GM12878 (cell line): ENCODE measurements around the gene WWTR1. TPM values are rescaled to one million over a fixed set of nuclear protein-coding genes. Genes with fewer than 3 reads are reported as not detected.

Experiments used
- ATAC-seq: fragments of 200-7000 bp; cut with Tn5 transposase; 3 replicates; pipeline ENCODE4 v1.9.1; 2020; ENCODE audit warnings: mild to moderate bottlenecking, moderate library complexity
- BruUV-seq: library from RNA; stranded (reverse); fragments of 400-500 nt; replicated peaks from 2 replicates; lab custom pipeline; 2021; lab: Mats Ljungman, UMichigan
- CTCF ChIA-PET: fragments of 300-600 bp; sonication (Branson Sonifier 250); formaldehyde crosslinking; extraction: SDS; loops from one replicate; lab custom pipeline; 2021; ENCODE audit warnings: inconsistent platforms; lab: Yijun Ruan, JAX
- POLR2A ChIA-PET: fragments of 350-600 bp; formaldehyde crosslinking; extraction: SDS; loops from one replicate; lab custom pipeline; 2021; ENCODE audit warnings: inconsistent platforms; lab: Charles Lee
- RAD21 ChIA-PET: fragments of 300-600 bp; sonication (Branson Sonifier 250); formaldehyde crosslinking; loops from one replicate; lab custom pipeline; 2023; ENCODE audit warnings: antibody characterized with exemption; ENCODE audit not compliant: unreplicated experiment; lab: Charles Lee
- SMC1A ChIA-PET: fragments of 300-600 bp; sonication (Branson Sonifier 250); formaldehyde crosslinking; loops from one replicate; lab custom pipeline; 2023; ENCODE audit not compliant: unreplicated experiment, uncharacterized antibody; lab: Charles Lee
- DNase-seq: peaks from one replicate; pipeline ENCODE4 v3.0.0-alpha.2; 2011; ENCODE audit warnings: low read depth, low spot score
- FAIRE-seq: peaks from 3 replicates; lab custom pipeline; 2011; peaks lifted over from hg19 to GRCh38; lab: Jason Lieb, UNC
- H2AFZ ChIP-seq: 2 replicates; pipeline ENCODE4 v1.6.0; 2011; ENCODE audit warnings: low read depth, low read length, control low read depth; ENCODE audit not compliant: control insufficient read depth
- H3K27ac ChIP-seq: 2 replicates; pipeline ENCODE4 v1.5.1; 2011; ENCODE audit warnings: control low read depth; ENCODE audit not compliant: control insufficient read depth, insufficient read depth
- H3K27me3 ChIP-seq, 2 experiments: replicated peaks in 1 of 2; 2 replicates each; pipeline versions ENCODE4 v1.6.0 to v1.6.1; 2011; ENCODE audit warnings: low read length in 1 of 2; ENCODE audit not compliant: control insufficient read depth in 2 of 2, insufficient read depth in 2 of 2
- H3K36me3 ChIP-seq, 2 experiments: 2 replicates each; pipeline ENCODE4 v1.5.1; 2011; ENCODE audit warnings: low read length in 1 of 2; ENCODE audit not compliant: control insufficient read depth in 2 of 2, insufficient read depth in 2 of 2
- H3K4me1 ChIP-seq: 2 replicates; pipeline ENCODE4 v1.6.1; 2011; ENCODE audit warnings: mild to moderate bottlenecking, low read length, moderate library complexity, mixed read lengths; ENCODE audit not compliant: control insufficient read depth, insufficient read depth
- H3K4me2 ChIP-seq: 2 replicates; pipeline ENCODE4 v1.6.0; 2011; ENCODE audit warnings: control low read depth; ENCODE audit not compliant: control insufficient read depth, insufficient read depth
- H3K4me3 ChIP-seq: fragments of 200-600 bp; sonication (generic); 2 replicates; pipeline ENCODE4 v1.5.1; 2016
- H3K79me2 ChIP-seq: 2 replicates; pipeline ENCODE4 v1.6.0; 2011; ENCODE audit warnings: low read length; ENCODE audit not compliant: control insufficient read depth, insufficient read depth
- H3K9ac ChIP-seq: 2 replicates; pipeline ENCODE4 v1.8.0; 2011; ENCODE audit warnings: low read length, control low read depth, mixed read lengths; ENCODE audit not compliant: control insufficient read depth, insufficient read depth
- H3K9me3 ChIP-seq: replicated peaks from 3 replicates; pipeline ENCODE4 v1.5.1; 2011; ENCODE audit warnings: mild to moderate bottlenecking, low read length; ENCODE audit not compliant: control insufficient read depth, insufficient read depth
- H4K20me1 ChIP-seq: 2 replicates; pipeline ENCODE4 v1.6.0; 2011; ENCODE audit not compliant: control insufficient read depth, insufficient read depth
- BHLHE40 ChIP-seq, 2 experiments: fragments of 450-650 bp in 1 of 2; IDR thresholded peaks; 2 replicates each; pipeline ENCODE4 v1.6.1; 2011 to 2017; ENCODE audit warnings: low read depth in 2 of 2, borderline replicate concordance in 1 of 2, improper control_type of control experiment in 1 of 2, low read length in 1 of 2, mild to moderate bottlenecking in 1 of 2
- CREM ChIP-seq: IDR thresholded peaks from 2 replicates; pipeline ENCODE4 v1.6.1; 2014; ENCODE audit warnings: antibody characterized with exemption, low read depth
- DPF2 ChIP-seq: fragments of 450-650 bp; IDR thresholded peaks from 2 replicates; pipeline ENCODE4 v1.6.1; 2017; ENCODE audit warnings: mild to moderate bottlenecking
- ESRRA ChIP-seq: IDR thresholded peaks from 2 replicates; pipeline ENCODE4 v1.6.1; 2012; ENCODE audit warnings: mild to moderate bottlenecking, low read length, improper control_type of control experiment
- IKZF2 ChIP-seq, 2 experiments: fragments of 450-650 bp; IDR thresholded peaks; 2 replicates each; pipeline ENCODE4 v1.6.1; 2017; ENCODE audit warnings: mild to moderate bottlenecking in 2 of 2, moderate library complexity in 2 of 2
- NBN ChIP-seq: fragments of 450-650 bp; IDR thresholded peaks from 2 replicates; pipeline ENCODE4 v1.6.1; 2016
- NRF1 ChIP-seq: conservative IDR thresholded peaks from 2 replicates; pipeline ENCODE4 v1.6.1; 2011; ENCODE audit warnings: mild to moderate bottlenecking, low read depth, low read length, improper control_type of control experiment
- PAX5 ChIP-seq: IDR thresholded peaks from 2 replicates; pipeline ENCODE4 v1.6.1; 2011; ENCODE audit warnings: low read depth, low read length, borderline replicate concordance
- POU2F2 ChIP-seq: IDR thresholded peaks from 3 replicates; pipeline ENCODE4 v1.6.1; 2011; ENCODE audit warnings: low read depth, mild to moderate bottlenecking, low read length, borderline replicate concordance
- RB1 ChIP-seq: fragments of 450-650 bp; formaldehyde crosslinking; IDR thresholded peaks from 2 replicates; pipeline ENCODE4 v1.6.1; 2017; ENCODE audit warnings: mild to moderate bottlenecking, borderline replicate concordance
- RUNX3 ChIP-seq: IDR thresholded peaks from 2 replicates; pipeline ENCODE4 v1.6.1; 2012; ENCODE audit warnings: low read length, inconsistent platforms
- SREBF1 ChIP-seq: IDR thresholded peaks from 2 replicates; pipeline ENCODE4 v1.6.1; 2012; ENCODE audit warnings: mild to moderate bottlenecking, low read length
- TCF12 ChIP-seq: IDR thresholded peaks from 2 replicates; pipeline ENCODE4 v1.6.1; 2011; ENCODE audit warnings: low read depth, mild to moderate bottlenecking, low read length
- TCF3 ChIP-seq: IDR thresholded peaks from 2 replicates; pipeline ENCODE4 v1.6.1; 2012; ENCODE audit warnings: low read depth, mild to moderate bottlenecking, low read length, borderline replicate concordance; ENCODE audit not compliant: insufficient read depth
- ZBED1 ChIP-seq: IDR thresholded peaks from 2 replicates; pipeline ENCODE4 v1.6.1; 2016; ENCODE audit warnings: borderline replicate concordance
- WGBS: methylation state at CpG from one replicate; pipeline ENCODE4 v1.1.6; 2016; ENCODE audit warnings: low lambda C conversion rate; ENCODE audit not compliant: insufficient replicate concordance, insufficient coverage; ENCODE audit errors: missing lambda C conversion rate; 5-methylcytosine and 5-hydroxymethylcytosine counted together
- in situ Hi-C: fragments of 300-500 bp; cut with MboI; formaldehyde crosslinking; loops from 9 replicates; pipeline ENCODE4 v1.14.3; 2018; ENCODE audit warnings: mixed read lengths
- intact Hi-C: fragments of 100-400 bp; cut with micrococcal nuclease; formaldehyde crosslinking; loops from one replicate; pipeline ENCODE4 v1.14.2; 2022; ENCODE audit not compliant: unreplicated experiment
- polyA plus RNA-seq, 11 experiments: library from polyadenylated mRNA; depleted of rRNA in 4 of 11; unstranded in 6 of 11; stranded (reverse) in 5 of 11; fragments of >200 nt; fragmentation: Nextera tagmentation in 4 of 11; fragmentation: Illumina TruSeq in 1 of 11; extraction: Ambion mirVana in 4 of 11; extraction: Trizol in 1 of 11; gene quantifications; 1 replicate in 1 of 11; 2 replicates in 10 of 11; pipeline versions ENCODE4 v1.2.1 to v1.2.3, GENCODE V29; 2011 to 2016; ENCODE audit warnings: inconsistent platforms in 2 of 11, missing spikeins in 2 of 11, low read depth in 1 of 11
- total RNA-seq, 4 experiments: library from RNA; depleted of rRNA in 3 of 4; stranded (reverse); fragments of >200 nt in 3 of 4; fragmentation: Illumina TruSeq in 1 of 4; extraction: Trizol in 1 of 4; gene quantifications; 2 replicates each; pipeline versions ENCODE4 v1.2.1 to v1.2.3, GENCODE V29; 2013 to 2021
- TF ChIP-seq, protein P1 (sequence below): fragments of 150-350 bp; IDR thresholded peaks from 2 replicates; pipeline ENCODE4 v1.6.1; 2014; ENCODE audit warnings: mild to moderate bottlenecking, low read depth, low read length
- TF ChIP-seq, protein P2 (sequence below): fragments of 450-650 bp; IDR thresholded peaks from 2 replicates; pipeline ENCODE4 v1.6.1; 2017; ENCODE audit warnings: low read depth, mild to moderate bottlenecking, moderate library complexity

The WWTR1 gene
- total and polyA plus RNA-seq, 10 of the 15 experiments (the other 5 are each of a cell fraction or from before 2014, with no cell fraction given) = 2.5 to 18.5 (median 5.8) TPM

- ChIA-PET SMC1A (interaction anchor here (0.6 to 8.0 kb wide), 21 partner anchors 9 to 197 kb away, joined by 3 to 98 read pairs (median 7); partner anchors contain the start of gene WWTR1), POLR2A (interaction anchor here (0.6 to 5.1 kb wide), 7 partner anchors 27 to 50 kb away, joined by 3 to 39 read pairs (median 4); no protein-coding TSS in a partner anchor), RAD21 (interaction anchor here (0.7 to 4.4 kb wide), 20 partner anchors 8 to 106 kb away, joined by 3 to 68 read pairs (median 8); partner anchors contain the start of gene WWTR1), CTCF (interaction anchor here (1.2 to 4.1 kb wide), 13 partner anchors 9 to 107 kb away, joined by 3 to 46 read pairs (median 7); partner anchors contain the start of gene WWTR1)
- FAIRE-seq (no peak), ATAC-seq (peak; percentile 47), DNase-seq (no peak)
- no peak for TF ChIP-seq ZBED1
- TF ChIP-seq, protein P1, sequence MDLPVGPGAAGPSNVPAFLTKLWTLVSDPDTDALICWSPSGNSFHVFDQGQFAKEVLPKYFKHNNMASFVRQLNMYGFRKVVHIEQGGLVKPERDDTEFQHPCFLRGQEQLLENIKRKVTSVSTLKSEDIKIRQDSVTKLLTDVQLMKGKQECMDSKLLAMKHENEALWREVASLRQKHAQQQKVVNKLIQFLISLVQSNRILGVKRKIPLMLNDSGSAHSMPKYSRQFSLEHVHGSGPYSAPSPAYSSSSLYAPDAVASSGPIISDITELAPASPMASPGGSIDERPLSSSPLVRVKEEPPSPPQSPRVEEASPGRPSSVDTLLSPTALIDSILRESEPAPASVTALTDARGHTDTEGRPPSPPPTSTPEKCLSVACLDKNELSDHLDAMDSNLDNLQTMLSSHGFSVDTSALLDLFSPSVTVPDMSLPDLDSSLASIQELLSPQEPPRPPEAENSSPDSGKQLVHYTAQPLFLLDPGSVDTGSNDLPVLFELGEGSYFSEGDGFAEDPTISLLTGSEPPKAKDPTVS = no peak
- TF ChIP-seq NBN = no peak
- TF ChIP-seq POU2F2 = no peak
- TF ChIP-seq PAX5 = no peak
- no peak for TF ChIP-seq TCF12
- TF ChIP-seq SREBF1 = no peak
- TF ChIP-seq, protein P2, sequence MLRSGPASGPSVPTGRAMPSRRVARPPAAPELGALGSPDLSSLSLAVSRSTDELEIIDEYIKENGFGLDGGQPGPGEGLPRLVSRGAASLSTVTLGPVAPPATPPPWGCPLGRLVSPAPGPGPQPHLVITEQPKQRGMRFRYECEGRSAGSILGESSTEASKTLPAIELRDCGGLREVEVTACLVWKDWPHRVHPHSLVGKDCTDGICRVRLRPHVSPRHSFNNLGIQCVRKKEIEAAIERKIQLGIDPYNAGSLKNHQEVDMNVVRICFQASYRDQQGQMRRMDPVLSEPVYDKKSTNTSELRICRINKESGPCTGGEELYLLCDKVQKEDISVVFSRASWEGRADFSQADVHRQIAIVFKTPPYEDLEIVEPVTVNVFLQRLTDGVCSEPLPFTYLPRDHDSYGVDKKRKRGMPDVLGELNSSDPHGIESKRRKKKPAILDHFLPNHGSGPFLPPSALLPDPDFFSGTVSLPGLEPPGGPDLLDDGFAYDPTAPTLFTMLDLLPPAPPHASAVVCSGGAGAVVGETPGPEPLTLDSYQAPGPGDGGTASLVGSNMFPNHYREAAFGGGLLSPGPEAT = no peak
- no peak for TF ChIP-seq ESRRA
- TF ChIP-seq RB1 = no peak
- no peak for TF ChIP-seq BHLHE40 (IDR thresholded peaks at IDR 0.05; ENCODE audit: borderline replicate concordance in 1 of 2, low read depth in 2 of 2, low read length in 1 of 2)
- no peak for TF ChIP-seq NRF1
- no peak for TF ChIP-seq DPF2
- TF ChIP-seq TCF3 = no peak
- no peak for TF ChIP-seq CREM
- TF ChIP-seq IKZF2 (IDR thresholded peaks at IDR 0.05) = no peak
- TF ChIP-seq RUNX3 = no peak
- Histone ChIP-seq H2AFZ (no peak overlapping the region), H3K79me2 (no peaks in the 10 kb centered on the region; the same call in 1 of the 2 replicates), H3K4me3 (no peak overlapping the region), H3K9ac (no peak overlapping the region), H4K20me1 (no peaks in the 10 kb centered on the region), H3K27me3 (no peaks in the 10 kb centered on the region), H3K4me1 (peaks cover 16% of the 10 kb centered on the region; the same call in 1 of the 2 replicates), H3K36me3 (no peaks in the 10 kb centered on the region), H3K9me3 (no peaks in the 10 kb centered on the region), H3K27ac (no peak overlapping the region), H3K4me2 (no peak overlapping the region)
- intact Hi-C loops (no loop called here), in situ Hi-C loops (no loop called here)
- WGBS = 77% methylated on average over 6 of the region's 6 CpGs
- no TSS peak for BruUV-seq
Measured at GRCh38 chr3:149610351-149611105, 47.3 kb downstream of the WWTR1 start.
